Activated CD4-positive, alpha-beta T cell treated with anti-CD3 and anti-CD28 coated beads for 36 hours (primary cell): Measurements from ENCODE around the gene ZNF211. TPM values are rescaled to one million over a fixed set of nuclear protein-coding genes. Genes with fewer than 3 reads are reported as not detected.

Experiments
- ATAC-seq: fragments of 200-7000 bp; cut with Tn5 transposase; one replicate; pipeline ENCODE4 v1.10.0; 2021; ENCODE audit warnings: mild to moderate bottlenecking, moderate library complexity
- CTCF ChIA-PET: fragments of 350-600 bp; sonication (Branson Sonifier 250); formaldehyde crosslinking; loops from one replicate; lab custom pipeline; 2021; ENCODE audit warnings: antibody characterized with exemption; lab: Charles Lee
- POLR2A ChIA-PET: fragments of 350-600 bp; sonication (Branson Sonifier 250); formaldehyde crosslinking; loops from one replicate; lab custom pipeline; 2021; ENCODE audit warnings: antibody characterized with exemption, inconsistent platforms; lab: Charles Lee
- DNase-seq: peaks from one replicate; pipeline ENCODE4 v3.0.0-alpha.2; 2020
- H3K27ac Mint-ChIP-seq: one replicate; pipeline ENCODE4 v1.8.0; 2021; ENCODE audit warnings: mixed read lengths
- H3K27me3 Mint-ChIP-seq: one replicate; pipeline ENCODE4 v1.8.0; 2021; ENCODE audit warnings: mixed read lengths
- H3K36me3 Mint-ChIP-seq: one replicate; pipeline ENCODE4 v1.8.0; 2021; ENCODE audit warnings: low read depth, mixed read lengths
- H3K4me1 Mint-ChIP-seq: one replicate; pipeline ENCODE4 v1.8.0; 2021; ENCODE audit warnings: mixed read lengths
- H3K4me3 Mint-ChIP-seq: one replicate; pipeline ENCODE4 v1.8.0; 2021; ENCODE audit warnings: mild to moderate bottlenecking, moderate library complexity, mixed read lengths
- H3K9me3 Mint-ChIP-seq: one replicate; pipeline ENCODE4 v1.8.0; 2021; ENCODE audit warnings: low read depth, mixed read lengths
- intact Hi-C, 2 experiments: fragments of 100-400 bp; cut with DNase I in 1 of 2; cut with micrococcal nuclease in 1 of 2; formaldehyde crosslinking; loops; one replicate each; pipeline versions ENCODE4 v1.14.2 to v1.15.1; 2022 to 2024; cut with DNase I, micrococcal nuclease
- total RNA-seq, 2 experiments: library from RNA; stranded (reverse); gene quantifications; one replicate each; pipeline ENCODE4 v1.2.3, GENCODE V29; 2021

The ZNF211 gene
- total RNA-seq, 2 experiments from 2014 or later = 8.9 to 9.5 TPM

- ChIA-PET POLR2A (no interaction called here), CTCF (no interaction called here)
- H3K4me3 Mint-ChIP-seq = no peak overlapping the region
Measured at GRCh38 chr19:57656346-57656745, 23.4 kb downstream of the ZNF211 start.

DNA sequence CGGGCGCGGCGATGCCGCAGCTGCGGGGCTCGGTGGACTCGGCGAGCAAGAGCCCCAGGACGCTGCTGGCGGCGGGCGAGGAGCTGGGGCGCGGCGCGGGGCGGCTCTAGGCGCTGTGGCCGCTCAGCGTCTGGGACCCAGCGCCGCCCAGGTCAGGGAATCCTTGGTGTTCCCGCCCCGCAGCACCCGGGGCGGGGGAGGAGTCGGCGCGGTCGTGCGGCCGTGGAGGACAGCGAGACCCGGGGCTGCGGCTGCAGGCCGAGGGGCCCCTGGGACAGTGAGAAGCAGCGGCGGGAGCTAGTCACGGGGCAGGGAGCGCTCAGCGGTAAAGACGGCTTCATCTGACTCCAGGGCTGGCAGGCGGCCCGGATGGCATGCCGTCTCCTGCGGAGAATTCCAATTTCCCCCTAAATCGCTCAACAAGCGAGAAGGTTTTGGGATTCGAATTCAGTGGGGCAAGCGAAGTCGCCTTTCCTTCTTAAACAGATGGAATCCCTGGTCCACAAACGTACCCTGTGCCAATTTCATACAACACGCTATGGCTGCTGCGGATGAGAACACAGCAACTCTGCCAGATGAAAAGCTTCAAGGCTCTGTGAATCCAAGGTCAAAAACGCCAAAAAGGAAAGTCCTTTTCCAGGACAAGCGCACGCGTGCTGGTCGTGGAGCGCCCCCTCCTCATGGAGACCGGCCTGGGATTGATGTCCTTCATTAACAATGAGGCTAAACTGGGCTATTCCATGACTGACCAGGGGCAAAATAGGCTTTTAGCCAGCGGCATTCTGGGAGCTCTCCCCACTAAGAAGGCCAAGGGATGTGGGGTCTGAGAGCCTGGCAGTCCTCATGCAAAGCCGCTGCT lies 31.5 kb downstream of the ZNF211 start:
- ATAC-seq = peak; percentile 47
- Mint-ChIP-seq H3K9me3 (peaks cover 6% of the 10 kb centered on the region), H3K36me3 (no peaks in the 10 kb centered on the region), H3K27ac (no peak overlapping the region), H3K4me3 (peak overlapping the region; percentile 70), H3K4me1 (peaks cover 3% of the 10 kb centered on the region), H3K27me3 (peaks cover 36% of the 10 kb centered on the region)
- CTCF ChIA-PET = no interaction called here
- POLR2A ChIA-PET = no interaction called here
- intact Hi-C loops = no loop called here
- DNase-seq = peak; percentile 24

More at GRCh38 chr19:57656346-57656745, 23.4 kb downstream of the ZNF211 start:
- intact Hi-C loops = no loop called here
- Mint-ChIP-seq H3K36me3 (peaks cover 16% of the 10 kb centered on the region), H3K27ac (no peak overlapping the region), H3K27me3 (peaks cover 39% of the 10 kb centered on the region), H3K9me3 (peaks cover 42% of the 10 kb centered on the region), H3K4me1 (peaks cover 2% of the 10 kb centered on the region)
- ATAC-seq = no peak
- DNase-seq = no peak

DNA sequence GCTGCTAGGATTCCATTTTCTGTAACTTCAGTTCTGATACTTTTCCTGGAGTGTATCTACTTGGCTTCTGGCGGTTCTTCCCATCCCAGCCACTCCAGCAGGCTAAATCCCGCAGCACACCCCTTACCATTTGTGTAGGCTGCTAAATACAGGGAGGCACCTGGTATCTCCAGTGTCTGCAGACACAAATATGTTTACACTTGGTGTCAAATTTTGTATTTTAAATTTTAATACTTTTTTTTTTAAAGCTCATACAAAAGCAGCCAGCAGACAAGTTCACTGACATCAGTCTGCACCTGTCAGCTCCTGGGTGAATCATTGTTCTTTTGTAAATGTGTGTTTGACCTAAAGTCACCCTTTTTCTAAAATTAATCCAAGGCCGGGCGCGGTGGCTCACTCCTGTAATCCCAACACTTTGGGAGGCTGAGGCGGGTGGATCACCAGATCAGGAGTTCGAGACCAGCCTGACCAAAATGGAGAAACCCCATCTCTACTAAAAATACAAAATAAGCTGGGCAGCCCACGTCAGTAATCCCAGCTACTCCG lies 32.4 kb downstream of the ZNF211 start:
- ATAC-seq (no peak), DNase-seq (no peak)
- peaks cover 32% of the 10 kb centered on the region for H3K27me3 Mint-ChIP-seq
- no peaks in the 10 kb centered on the region for H3K36me3 Mint-ChIP-seq
- intact Hi-C loops = no loop called here
- H3K4me3 Mint-ChIP-seq = no peak overlapping the region
- peaks cover 6% of the 10 kb centered on the region for H3K9me3 Mint-ChIP-seq
- H3K4me1 Mint-ChIP-seq = peaks cover 3% of the 10 kb centered on the region
- ChIA-PET CTCF (no interaction called here), POLR2A (no interaction called here)
- H3K27ac Mint-ChIP-seq = no peak overlapping the region

DNA sequence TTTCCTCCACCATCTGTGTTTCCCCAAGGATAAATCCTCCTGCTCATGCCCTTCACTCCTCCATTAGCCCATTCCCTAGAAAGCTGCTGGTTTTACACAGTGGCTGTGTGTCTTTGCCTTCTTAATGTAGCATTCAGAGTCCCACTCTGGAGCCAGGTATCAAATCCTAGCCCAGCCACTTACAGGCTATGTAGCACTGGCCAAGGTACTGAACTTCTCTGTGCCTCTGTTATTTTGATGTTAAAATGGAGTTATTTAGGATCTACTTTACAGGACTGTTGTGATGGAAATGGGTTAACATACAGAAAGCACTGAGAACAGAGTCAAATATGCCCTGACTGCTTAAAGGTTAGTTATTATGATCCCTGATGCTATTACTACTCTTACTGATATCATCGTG lies 34.3 kb downstream of the ZNF211 start:
- DNase-seq = no peak
- peaks cover 28% of the 10 kb centered on the region for H3K27me3 Mint-ChIP-seq
- no peak for ATAC-seq
- peaks cover 6% of the 10 kb centered on the region for H3K9me3 Mint-ChIP-seq
- intact Hi-C loops = no loop called here
- peaks cover 3% of the 10 kb centered on the region for H3K4me1 Mint-ChIP-seq
- ChIA-PET CTCF (no interaction called here), POLR2A (no interaction called here)
- H3K27ac Mint-ChIP-seq = no peak overlapping the region
- no peak overlapping the region for H3K4me3 Mint-ChIP-seq
- H3K36me3 Mint-ChIP-seq = no peaks in the 10 kb centered on the region

- POLR2A ChIA-PET = no interaction called here
- H3K4me3 Mint-ChIP-seq = no peak within 1 kb of the TSS
- intact Hi-C loops = no loop called here
- H3K36me3 Mint-ChIP-seq = no peaks in the 10 kb centered on the region
- H3K9me3 Mint-ChIP-seq = peaks cover 6% of the 10 kb centered on the region
- H3K27me3 Mint-ChIP-seq = peaks cover 28% of the 10 kb centered on the region
- ATAC-seq (no peak), DNase-seq (no peak)
- CTCF ChIA-PET = no interaction called here
- peaks cover 3% of the 10 kb centered on the region for H3K4me1 Mint-ChIP-seq
- no peak within 1 kb of the TSS for H3K27ac Mint-ChIP-seq
Measured at GRCh38 chr19:57668635-57669034, 35.7 kb downstream of the ZNF211 start, which contains the start of gene ZSCAN4. ZSCAN4 (plus strand) TSS chr19:57668935; CDS start chr19:57676146, 7,211 bp downstream.

DNA sequence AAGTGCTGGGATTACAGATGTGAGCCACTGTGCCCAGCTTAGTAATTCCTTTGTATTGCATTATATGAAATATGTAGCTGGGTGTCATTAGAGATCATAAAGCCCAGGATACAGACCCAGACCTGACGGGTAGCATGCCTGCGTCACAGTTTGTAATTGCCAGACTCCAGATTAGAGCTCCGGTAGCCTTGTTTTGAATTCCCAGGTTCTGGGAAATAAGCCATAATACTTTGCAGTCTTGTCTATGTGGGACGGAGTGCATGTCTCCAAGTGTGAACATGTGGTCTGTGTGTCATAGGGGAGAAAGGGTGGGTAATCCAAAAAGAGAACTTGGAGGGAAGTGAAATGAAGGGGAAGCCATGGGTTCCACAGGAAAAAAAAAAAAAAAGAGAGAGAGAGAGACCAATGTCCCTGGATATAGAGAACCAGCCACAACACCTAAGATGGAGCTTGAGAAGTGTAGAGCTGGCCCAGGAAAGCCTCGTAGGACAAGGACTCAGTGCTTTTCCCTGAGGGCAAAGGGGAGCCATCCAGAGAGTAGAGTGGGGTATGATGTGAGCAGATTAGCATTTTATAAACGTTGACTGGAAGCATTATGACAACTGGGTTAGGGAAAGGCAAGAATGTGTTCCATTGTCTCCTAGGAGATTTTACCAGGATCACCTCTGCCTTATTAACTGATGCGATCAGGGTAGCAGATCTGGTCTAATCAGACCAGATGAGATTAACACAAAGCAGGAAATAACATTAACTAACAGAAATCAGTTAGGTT lies 38.3 kb downstream of the ZNF211 start:
- peaks cover 8% of the 10 kb centered on the region for H3K9me3 Mint-ChIP-seq
- POLR2A ChIA-PET = no interaction called here
- ATAC-seq = no peak
- H3K27me3 Mint-ChIP-seq = peaks cover 17% of the 10 kb centered on the region
- no peaks in the 10 kb centered on the region for H3K4me1 Mint-ChIP-seq
- intact Hi-C loops = no loop called here
- no peak overlapping the region for H3K27ac Mint-ChIP-seq
- H3K36me3 Mint-ChIP-seq = no peaks in the 10 kb centered on the region
- CTCF ChIA-PET = interaction anchor here (0.6 kb wide), 1 partner anchor 13 kb away, joined by 3 read pairs; no protein-coding TSS in a partner anchor
- no peak for DNase-seq
- no peak overlapping the region for H3K4me3 Mint-ChIP-seq

- ChIA-PET POLR2A (no interaction called here), CTCF (interaction anchor here (0.6 to 1.9 kb wide), 3 partner anchors 9 to 388 kb away, joined by 3 to 5 read pairs (median 3); partner anchors contain the start of gene ZNF551)
- intact Hi-C loops = no loop called here
- Mint-ChIP-seq H3K4me3 (no peak overlapping the region), H3K36me3 (no peaks in the 10 kb centered on the region), H3K9me3 (peaks cover 7% of the 10 kb centered on the region), H3K4me1 (no peaks in the 10 kb centered on the region), H3K27ac (no peak overlapping the region), H3K27me3 (peaks cover 16% of the 10 kb centered on the region)
- DNase-seq (no peak), ATAC-seq (no peak)
Measured at GRCh38 chr19:57672466-57672865, 39.5 kb downstream of the ZNF211 start.

- H3K36me3 Mint-ChIP-seq = no peaks in the 10 kb centered on the region
- intact Hi-C loops = no loop called here
- H3K4me3 Mint-ChIP-seq = no peak overlapping the region
- CTCF ChIA-PET = no interaction called here
- no peaks in the 10 kb centered on the region for H3K4me1 Mint-ChIP-seq
- H3K9me3 Mint-ChIP-seq = peaks cover 6% of the 10 kb centered on the region
- POLR2A ChIA-PET = no interaction called here
- no peak overlapping the region for H3K27ac Mint-ChIP-seq
- H3K27me3 Mint-ChIP-seq = peaks cover 13% of the 10 kb centered on the region
- no peak for DNase-seq
- ATAC-seq = no peak
Measured at GRCh38 chr19:57675881-57676280, 42.9 kb downstream of the ZNF211 start.

GRCh38 chr19:57682226-57682766 lies 49.3 kb downstream of the ZNF211 start:
- POLR2A ChIA-PET = interaction anchor here (0.9 to 1.6 kb wide), 3 partner anchors 27 to 87 kb away, joined by 4 to 7 read pairs (median 6); partner anchors contain the start of genes ZNF154 and ZNF671
- Mint-ChIP-seq H3K27ac (peak overlapping the region; percentile 93), H3K36me3 (peaks cover 57% of the 10 kb centered on the region), H3K9me3 (peaks cover 50% of the 10 kb centered on the region), H3K4me1 (peaks cover 31% of the 10 kb centered on the region), H3K4me3 (peak overlapping the region; percentile 85), H3K27me3 (peaks cover under 1% of the 10 kb centered on the region)
- DNase-seq (no peak), ATAC-seq (no peak)
- CTCF ChIA-PET = interaction anchor here (0.6 to 1.3 kb wide), 6 partner anchors 9 to 320 kb away, joined by 3 to 5 read pairs (median 4); partner anchors contain the start of gene ZNF606
- intact Hi-C loops = loop anchor here in 1 of 2 experiments (5.0 kb wide), 1 partner anchor 265 kb away; the partner anchor contains the start of gene ZNF256

- Mint-ChIP-seq H3K4me1 (peaks cover 26% of the 10 kb centered on the region), H3K27ac (no peak overlapping the region), H3K36me3 (peaks cover 93% of the 10 kb centered on the region), H3K27me3 (no peaks in the 10 kb centered on the region), H3K4me3 (no peak overlapping the region), H3K9me3 (peaks cover 67% of the 10 kb centered on the region)
- DNase-seq (no peak), ATAC-seq (no peak)
- intact Hi-C loops = loop anchor here in 1 of 2 experiments (1.0 kb wide), 1 partner anchor 44 kb away; no protein-coding TSS in a partner anchor
- ChIA-PET POLR2A (no interaction called here), CTCF (no interaction called here)
Measured at GRCh38 chr19:57686727-57687126, 53.8 kb downstream of the ZNF211 start.
